Smooth muscle cell (in vitro differentiated cells): ENCODE measurements around the gene FAM184A. TPM values are rescaled to one million over a fixed set of nuclear protein-coding genes. Genes with fewer than 3 reads are reported as not detected.

Experiments used
- DNase-seq: peaks from one replicate; lab custom pipeline; 2025; ENCODE audit not compliant: unreplicated experiment; lab: John Stamatoyannopoulos, UW
- H2AFZ ChIP-seq: fragments of 200-600 bp; sonication (generic); 2 replicates; pipeline ENCODE4 v1.6.0; 2016; ENCODE audit warnings: antibody characterized with exemption, low read depth, mild to moderate bottlenecking
- H3F3A ChIP-seq: fragments of 200-600 bp; sonication (generic); 2 replicates; pipeline ENCODE4 v1.6.0; 2017; ENCODE audit warnings: antibody characterized with exemption, low read depth
- H3K27ac ChIP-seq: fragments of 200-600 bp; sonication (generic); 2 replicates; pipeline ENCODE4 v1.5.1; 2016; ENCODE audit warnings: low read depth, mild to moderate bottlenecking
- H3K27me3 ChIP-seq: fragments of 200-600 bp; sonication (generic); 2 replicates; pipeline ENCODE4 v1.6.1; 2016; ENCODE audit warnings: low read depth, mild to moderate bottlenecking
- H3K36me3 ChIP-seq: fragments of 200-600 bp; sonication (generic); 2 replicates; pipeline ENCODE4 v1.5.1; 2016; ENCODE audit warnings: low read depth
- H3K4me1 ChIP-seq: fragments of 200-600 bp; sonication (generic); 2 replicates; pipeline ENCODE4 v1.5.1; 2016; ENCODE audit warnings: low read depth
- H3K4me2 ChIP-seq: fragments of 200-600 bp; sonication (generic); 2 replicates; pipeline ENCODE4 v1.6.0; 2016; ENCODE audit warnings: mild to moderate bottlenecking
- H3K4me3 ChIP-seq: fragments of 200-600 bp; sonication (generic); 2 replicates; pipeline ENCODE4 v1.5.1; 2016; ENCODE audit warnings: mild to moderate bottlenecking
- H3K79me2 ChIP-seq: fragments of 200-600 bp; sonication (generic); 2 replicates; pipeline ENCODE4 v1.6.0; 2016; ENCODE audit warnings: low read depth, mild to moderate bottlenecking
- H3K9ac ChIP-seq: fragments of 200-600 bp; sonication (generic); 2 replicates; pipeline ENCODE4 v1.6.0; 2016; ENCODE audit warnings: low read depth
- H3K9me3 ChIP-seq: fragments of 200-600 bp; sonication (generic); replicated peaks from 2 replicates; pipeline ENCODE4 v1.5.1; 2016; ENCODE audit warnings: low read depth
- H4K20me1 ChIP-seq: fragments of 200-600 bp; sonication (generic); 2 replicates; pipeline ENCODE4 v1.6.0; 2016; ENCODE audit warnings: low read depth
- CTCF ChIP-seq: fragments of 200-600 bp; sonication (generic); IDR thresholded peaks from 2 replicates; pipeline ENCODE4 v1.5.1; 2017; ENCODE audit warnings: borderline replicate concordance, mild to moderate bottlenecking, antibody characterized with exemption; ENCODE audit not compliant: insufficient read depth, poor library complexity, severe bottlenecking
- WGBS: methylation state at CpG from one replicate; pipeline ENCODE4 v1.1.7; 2016; ENCODE audit warnings: low lambda C conversion rate; 5-methylcytosine and 5-hydroxymethylcytosine counted together
- polyA plus RNA-seq: library from polyadenylated mRNA; unstranded; fragments of >200 nt; fragmentation: Nextera tagmentation; extraction: Ambion mirVana; gene quantifications from 2 replicates; pipeline ENCODE4 v1.2.1, GENCODE V29; 2016
- total RNA-seq: library from RNA; depleted of rRNA; stranded (reverse); fragments of >200 nt; gene quantifications from 2 replicates; pipeline ENCODE4 v1.2.3, GENCODE V29; 2014

Gene FAM184A
- total and polyA plus RNA-seq, 2 experiments from 2014 or later, result 0.23 to 0.31 TPM

DNA sequence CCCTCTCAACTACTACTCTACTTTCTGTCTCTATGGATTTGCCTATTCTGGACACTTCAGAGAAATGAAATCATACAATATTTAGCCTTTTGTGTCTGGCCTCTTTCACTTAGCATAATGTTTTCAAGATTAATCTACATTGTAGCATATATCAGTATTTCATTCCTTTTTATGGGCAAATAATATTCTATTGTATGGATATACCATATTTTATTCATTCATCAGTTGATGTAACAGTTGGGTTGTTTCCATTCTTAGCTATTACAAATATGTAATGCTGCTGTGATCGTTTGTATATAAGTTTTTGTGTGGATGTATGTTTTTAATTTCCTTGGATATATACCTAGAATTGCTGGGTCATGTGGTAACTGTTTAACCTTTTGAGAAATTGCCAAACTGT lies 23.4 kb downstream of the FAM184A start:
- no peak overlapping the region for H3K4me2 ChIP-seq
- H2AFZ ChIP-seq, result no peak overlapping the region
- no peaks in the 10 kb centered on the region for H3K4me1 ChIP-seq
- no peak overlapping the region for H3K9ac ChIP-seq
- H3K9me3 ChIP-seq, result no peaks in the 10 kb centered on the region
- WGBS, result 86% methylated on average over 1 of the region's 1 CpG
- no peaks in the 10 kb centered on the region for H3K27me3 ChIP-seq
- H3K27ac ChIP-seq, result no peak overlapping the region
- no peak for TF ChIP-seq CTCF
- H3F3A ChIP-seq, result no peaks in the 10 kb centered on the region
- no peak overlapping the region for H3K4me3 ChIP-seq
- no peaks in the 10 kb centered on the region for H3K36me3 ChIP-seq
- no peaks in the 10 kb centered on the region for H3K79me2 ChIP-seq
- DNase-seq, result no peak
- no peaks in the 10 kb centered on the region for H4K20me1 ChIP-seq

GRCh38 chr6:119052987-119053386 lies 25.5 kb downstream of the FAM184A start:
- Histone ChIP-seq H2AFZ (no peak overlapping the region), H3K9ac (no peak overlapping the region), H3K36me3 (no peaks in the 10 kb centered on the region), H3K27ac (no peak overlapping the region), H3K4me1 (no peaks in the 10 kb centered on the region), H3K9me3 (no peaks in the 10 kb centered on the region), H3K4me2 (no peak overlapping the region), H3F3A (no peaks in the 10 kb centered on the region), H3K27me3 (no peaks in the 10 kb centered on the region), H3K79me2 (no peaks in the 10 kb centered on the region), H4K20me1 (no peaks in the 10 kb centered on the region), H3K4me3 (no peak overlapping the region)
- DNase-seq, result no peak
- TF ChIP-seq CTCF, result no peak
- 79% methylated on average over 1 of the region's 1 CpG for WGBS

DNA sequence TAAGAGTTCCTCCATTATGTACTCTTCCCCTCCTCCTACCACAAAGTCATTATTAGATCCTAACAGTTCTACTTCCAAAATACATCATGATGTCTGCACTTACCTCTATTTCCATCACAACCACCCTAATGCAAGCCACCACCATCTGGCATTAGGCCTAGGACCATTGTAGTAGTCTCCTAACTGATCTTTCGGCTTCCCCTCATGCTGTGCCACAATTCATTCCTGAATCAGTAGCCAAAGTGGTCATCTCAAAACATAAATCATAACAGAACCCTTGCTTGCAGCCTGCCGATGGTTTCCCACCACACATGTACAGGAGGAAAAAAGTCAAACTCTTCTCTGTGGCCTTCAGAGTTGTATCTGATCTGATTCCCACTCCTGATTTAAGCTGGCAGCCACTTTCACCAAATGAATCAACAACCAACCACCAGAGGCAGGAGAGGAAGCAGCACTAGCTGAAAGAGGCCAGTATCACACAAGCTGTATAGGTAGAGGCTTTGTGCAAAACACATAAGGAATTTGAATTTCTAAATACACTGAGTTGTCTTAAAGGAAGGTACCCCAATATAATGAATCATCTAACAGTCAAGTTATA lies 26.1 kb downstream of the FAM184A start:
- TF ChIP-seq CTCF, result no peak
- H3K4me1 ChIP-seq, result no peaks in the 10 kb centered on the region
- no peaks in the 10 kb centered on the region for H3K79me2 ChIP-seq
- H3K4me2 ChIP-seq, result no peak overlapping the region
- no peaks in the 10 kb centered on the region for H4K20me1 ChIP-seq
- WGBS, result 97% methylated on average over 2 of the region's 2 CpGs
- DNase-seq, result no peak
- H3K27me3 ChIP-seq, result no peaks in the 10 kb centered on the region
- H3K9ac ChIP-seq, result no peak overlapping the region
- H3K4me3 ChIP-seq, result no peak overlapping the region
- H3K9me3 ChIP-seq, result no peaks in the 10 kb centered on the region
- H2AFZ ChIP-seq, result no peak overlapping the region
- no peak overlapping the region for H3K27ac ChIP-seq
- no peaks in the 10 kb centered on the region for H3F3A ChIP-seq
- no peaks in the 10 kb centered on the region for H3K36me3 ChIP-seq

DNA sequence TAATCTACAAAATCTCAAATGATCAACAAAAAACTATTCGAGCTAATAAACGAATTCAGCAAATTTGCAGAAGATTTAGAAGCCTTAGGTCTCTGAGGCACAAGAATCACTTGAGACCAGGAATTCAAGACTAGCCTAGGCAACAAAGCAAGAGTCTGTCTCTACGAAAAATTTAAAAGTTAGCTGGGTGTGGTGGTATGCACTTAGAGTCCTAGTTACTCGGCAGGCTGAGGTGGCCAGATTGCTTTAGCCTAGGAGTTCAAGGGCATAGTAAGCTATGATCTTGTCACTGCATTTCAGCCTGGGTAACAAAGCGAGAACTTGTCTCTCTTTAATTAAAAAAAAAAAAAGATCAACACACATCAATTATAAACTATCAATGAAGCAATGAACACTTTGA lies 34.2 kb downstream of the FAM184A start:
- no peaks in the 10 kb centered on the region for H4K20me1 ChIP-seq
- 82% methylated on average over 5 of the region's 5 CpGs for WGBS
- TF ChIP-seq CTCF, result no peak

More for the DNA sequence above, 34.2 kb downstream of the FAM184A start:
- no peaks in the 10 kb centered on the region for H3F3A ChIP-seq
- no peaks in the 10 kb centered on the region for H3K27me3 ChIP-seq
- H2AFZ ChIP-seq, result no peak overlapping the region
- H3K79me2 ChIP-seq, result no peaks in the 10 kb centered on the region
- no peak overlapping the region for H3K27ac ChIP-seq
- H3K4me3 ChIP-seq, result no peak overlapping the region
- no peaks in the 10 kb centered on the region for H3K36me3 ChIP-seq
- H3K4me2 ChIP-seq, result no peak overlapping the region
- peaks cover 6% of the 10 kb centered on the region for H3K4me1 ChIP-seq
- no peak overlapping the region for H3K9ac ChIP-seq
- H3K9me3 ChIP-seq, result no peaks in the 10 kb centered on the region
- no peak for DNase-seq
